GM06990 (cell line): ENCODE data around the gene SYNE2.
"Not testable (repeated sequence)": the region's sequence is repeated elsewhere in the genome, so short reads cannot be mapped to it uniquely, and the experiment has no call there.

Source experiments
- DNase-seq: peaks from one replicate; pipeline ENCODE4 v3.0.0-alpha.2; 2011; ENCODE audit not compliant: insufficient read length; ENCODE audit errors: extremely low read depth
- H3K27me3 ChIP-seq: replicated peaks from 2 replicates; pipeline ENCODE4 v1.6.0; 2011; ENCODE audit warnings: low read length; ENCODE audit not compliant: control insufficient read depth, insufficient read depth
- H3K36me3 ChIP-seq: 2 replicates; pipeline ENCODE4 v1.5.1; 2011; ENCODE audit warnings: low read length; ENCODE audit not compliant: control insufficient read depth, insufficient read depth
- H3K4me3 ChIP-seq: replicated peaks from 2 replicates; pipeline ENCODE4 v1.5.1; 2011; ENCODE audit warnings: low read depth, mild to moderate bottlenecking, control low read depth, low read length
- TF ChIP-seq, protein P1 (sequence below): IDR thresholded peaks from 2 replicates; pipeline ENCODE4 v1.5.1; 2011; ENCODE audit warnings: low read length, control low read depth, mild to moderate bottlenecking, inconsistent platforms; ENCODE audit not compliant: insufficient read depth, poor library complexity, severe bottlenecking

The SYNE2 gene

DNA sequence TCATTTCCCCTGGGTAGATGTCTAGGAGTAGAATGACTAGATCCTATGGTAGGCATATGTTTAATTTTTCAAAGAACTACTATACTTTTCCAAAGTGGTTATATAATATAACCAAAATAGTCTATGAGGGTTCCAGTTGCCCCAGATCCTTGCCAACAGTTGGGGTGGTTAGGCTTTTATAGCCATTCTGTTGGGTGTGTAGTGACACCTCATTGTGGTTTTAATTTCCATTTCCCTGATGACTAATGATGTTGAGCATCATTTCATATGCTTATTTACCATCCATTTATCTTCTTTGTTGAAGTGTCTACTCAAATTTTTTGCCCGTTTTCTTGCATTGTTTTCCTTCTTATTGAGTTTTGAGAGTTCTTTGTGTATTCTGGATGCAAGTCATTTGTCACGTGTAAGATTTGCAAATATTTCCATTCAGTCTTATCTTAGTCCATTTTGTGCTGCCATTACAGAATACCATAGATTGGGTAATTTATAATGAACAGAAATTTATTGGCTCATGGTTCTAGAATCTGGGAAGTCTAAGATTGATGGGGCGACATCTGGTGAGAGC lies 4.7 kb downstream of the SYNE2 start:
- no peak for DNase-seq
- Histone ChIP-seq H3K4me3 (no peak overlapping the region), H3K36me3 (no peaks in the 10 kb centered on the region), H3K27me3 (no peaks in the 10 kb centered on the region)
- TF ChIP-seq, protein P1, sequence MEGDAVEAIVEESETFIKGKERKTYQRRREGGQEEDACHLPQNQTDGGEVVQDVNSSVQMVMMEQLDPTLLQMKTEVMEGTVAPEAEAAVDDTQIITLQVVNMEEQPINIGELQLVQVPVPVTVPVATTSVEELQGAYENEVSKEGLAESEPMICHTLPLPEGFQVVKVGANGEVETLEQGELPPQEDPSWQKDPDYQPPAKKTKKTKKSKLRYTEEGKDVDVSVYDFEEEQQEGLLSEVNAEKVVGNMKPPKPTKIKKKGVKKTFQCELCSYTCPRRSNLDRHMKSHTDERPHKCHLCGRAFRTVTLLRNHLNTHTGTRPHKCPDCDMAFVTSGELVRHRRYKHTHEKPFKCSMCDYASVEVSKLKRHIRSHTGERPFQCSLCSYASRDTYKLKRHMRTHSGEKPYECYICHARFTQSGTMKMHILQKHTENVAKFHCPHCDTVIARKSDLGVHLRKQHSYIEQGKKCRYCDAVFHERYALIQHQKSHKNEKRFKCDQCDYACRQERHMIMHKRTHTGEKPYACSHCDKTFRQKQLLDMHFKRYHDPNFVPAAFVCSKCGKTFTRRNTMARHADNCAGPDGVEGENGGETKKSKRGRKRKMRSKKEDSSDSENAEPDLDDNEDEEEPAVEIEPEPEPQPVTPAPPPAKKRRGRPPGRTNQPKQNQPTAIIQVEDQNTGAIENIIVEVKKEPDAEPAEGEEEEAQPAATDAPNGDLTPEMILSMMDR, result no peak

DNA sequence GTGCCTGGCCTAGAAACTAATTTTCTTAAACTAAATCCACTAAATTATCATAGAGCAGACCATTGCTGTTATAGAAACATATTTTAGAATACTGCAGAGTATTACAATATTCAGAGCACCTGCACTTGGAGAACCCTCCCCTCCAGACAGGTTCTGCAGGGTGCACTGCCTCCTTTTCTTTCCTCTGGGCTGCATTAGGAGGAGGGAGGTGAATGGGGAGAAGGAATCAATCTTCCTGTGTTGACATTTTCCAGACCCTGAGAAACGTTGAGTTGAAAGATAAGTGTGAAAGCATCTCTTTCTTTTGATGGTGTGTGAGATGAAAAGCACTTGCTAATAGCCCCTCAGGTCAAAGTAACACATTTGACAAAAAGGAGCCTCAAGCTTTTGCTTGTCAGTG lies 7.3 kb downstream of the SYNE2 start:
- H3K4me3 ChIP-seq, result no peak overlapping the region
- TF ChIP-seq, protein P1, result no peak
- DNase-seq, result no peak

DNA sequence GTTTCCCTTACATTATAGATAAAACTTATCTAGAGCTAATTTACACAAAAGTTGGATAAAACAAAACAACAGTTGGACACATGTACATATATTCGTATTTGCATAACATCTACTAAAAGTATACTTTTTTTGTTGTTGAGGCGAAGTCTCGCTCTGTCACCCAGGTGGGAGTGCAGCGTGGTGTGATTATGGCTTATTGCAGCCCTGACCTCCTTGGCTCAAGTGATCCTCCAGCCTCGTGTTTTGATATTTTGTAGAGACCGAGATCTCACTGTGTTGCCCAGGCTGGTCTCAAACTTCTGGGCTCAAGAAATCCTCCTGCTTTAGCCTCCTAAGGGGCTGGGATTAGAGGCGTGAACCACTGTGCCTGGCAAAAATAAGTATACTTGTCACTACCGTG lies 9.4 kb downstream of the SYNE2 start:
- H3K36me3 ChIP-seq, result no peaks in the 10 kb centered on the region
- H3K4me3 ChIP-seq, result no peak overlapping the region
- DNase-seq, result no peak
- TF ChIP-seq, protein P1, result no peak
- H3K27me3 ChIP-seq, result no peaks in the 10 kb centered on the region

More for the DNA sequence above, 7.3 kb downstream of the SYNE2 start:
- Histone ChIP-seq H3K36me3 (no peaks in the 10 kb centered on the region), H3K27me3 (no peaks in the 10 kb centered on the region)

DNA sequence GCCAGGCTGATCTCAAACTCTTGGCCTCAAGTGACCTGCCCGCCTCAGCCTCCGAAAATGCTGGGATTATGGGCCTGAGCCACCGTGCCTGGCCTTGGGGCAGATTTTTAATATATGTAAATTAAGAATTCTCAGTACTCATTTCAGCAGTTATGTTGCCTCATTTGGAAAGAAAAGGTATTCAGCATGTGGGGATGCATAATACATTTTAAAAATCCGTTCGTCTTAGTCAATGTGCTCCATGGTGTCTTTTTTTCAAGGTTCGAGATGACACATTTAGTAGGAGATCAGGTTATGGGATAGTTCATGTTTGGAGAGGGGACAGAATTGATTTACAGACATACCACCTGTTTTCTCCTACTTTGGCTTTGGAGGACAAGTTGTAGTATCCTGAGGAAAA lies 10.2 kb downstream of the SYNE2 start:
- Histone ChIP-seq H3K4me3 (no peak overlapping the region), H3K27me3 (no peaks in the 10 kb centered on the region), H3K36me3 (no peaks in the 10 kb centered on the region)
- TF ChIP-seq, protein P1, result no peak
- no peak for DNase-seq

DNA sequence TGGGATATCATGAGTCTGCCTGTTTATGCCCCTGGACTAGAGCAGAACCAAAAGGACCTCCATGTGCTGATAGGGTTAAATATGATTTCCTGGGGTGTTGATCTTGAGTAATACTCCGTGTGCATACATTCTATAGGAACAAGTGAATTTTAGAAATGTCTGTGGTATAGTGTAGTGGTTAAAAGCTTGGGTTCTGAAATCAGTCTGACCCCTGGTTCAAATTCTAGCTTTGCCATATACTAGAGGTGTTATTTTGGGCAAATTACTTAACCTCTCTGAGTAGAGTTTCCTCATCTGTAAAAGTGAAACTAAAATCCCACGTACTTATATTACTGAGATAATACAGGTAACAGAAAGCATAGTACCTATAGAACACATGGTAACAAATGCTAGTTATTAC lies 12.0 kb downstream of the SYNE2 start:
- peak overlapping the region; percentile 36 for H3K4me3 ChIP-seq
- not testable (repeated sequence) for DNase-seq

DNA sequence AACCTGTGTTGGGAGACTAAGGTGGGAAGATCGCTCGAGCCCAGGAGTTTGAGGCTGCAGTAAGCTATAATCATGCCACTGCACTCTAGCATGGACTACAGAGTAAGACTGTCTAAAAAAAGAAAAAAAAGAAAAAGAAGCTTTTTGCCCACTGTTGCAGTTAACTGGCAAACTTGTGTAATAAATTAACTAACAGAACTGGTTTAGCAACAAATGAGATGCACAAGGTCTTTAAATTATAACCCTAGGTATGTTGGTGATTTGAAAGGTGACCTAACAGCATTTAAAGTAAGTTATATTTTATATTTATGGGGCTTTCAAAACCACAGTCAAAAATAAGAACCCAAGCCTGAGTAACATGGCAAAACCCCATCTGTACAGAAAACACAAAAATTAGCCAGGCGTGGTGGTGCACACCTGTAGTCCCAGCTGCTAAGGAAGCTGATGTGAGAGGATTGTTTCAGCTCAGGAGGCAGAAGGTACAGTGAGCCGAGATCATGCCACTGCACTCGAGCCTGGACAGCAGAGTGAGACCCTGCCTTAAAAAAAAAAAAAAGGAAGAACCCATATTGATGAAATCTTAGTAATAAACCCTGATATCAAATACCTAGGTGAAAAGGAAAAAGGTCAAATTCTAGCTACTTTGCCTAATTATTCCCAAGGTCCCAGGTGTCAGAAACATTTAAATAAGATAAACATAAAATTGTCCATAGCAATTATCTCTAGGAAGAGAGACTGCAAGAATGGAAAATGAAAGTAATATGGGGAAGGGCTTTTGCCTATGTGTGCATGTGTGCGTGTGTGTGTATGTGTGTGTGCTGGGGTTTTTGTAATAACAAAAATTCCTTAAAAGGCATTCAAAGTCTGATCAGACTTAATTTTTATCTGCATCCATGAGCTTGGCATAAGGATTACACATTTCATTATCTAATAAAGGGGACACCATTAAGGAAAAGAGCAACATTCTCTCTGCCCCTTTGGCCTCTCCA lies 15.4 kb downstream of the SYNE2 start:
- TF ChIP-seq, protein P1, result no peak
- H3K36me3 ChIP-seq, result no peaks in the 10 kb centered on the region
- DNase-seq, result peak; percentile 43
- H3K27me3 ChIP-seq, result no peaks in the 10 kb centered on the region
- peak overlapping the region; percentile 8; the same call in 1 of the 2 replicates for H3K4me3 ChIP-seq

More for the DNA sequence above, 12.0 kb downstream of the SYNE2 start:
- H3K36me3 ChIP-seq, H3K27me3 ChIP-seq: not testable (repeated sequence)

DNA sequence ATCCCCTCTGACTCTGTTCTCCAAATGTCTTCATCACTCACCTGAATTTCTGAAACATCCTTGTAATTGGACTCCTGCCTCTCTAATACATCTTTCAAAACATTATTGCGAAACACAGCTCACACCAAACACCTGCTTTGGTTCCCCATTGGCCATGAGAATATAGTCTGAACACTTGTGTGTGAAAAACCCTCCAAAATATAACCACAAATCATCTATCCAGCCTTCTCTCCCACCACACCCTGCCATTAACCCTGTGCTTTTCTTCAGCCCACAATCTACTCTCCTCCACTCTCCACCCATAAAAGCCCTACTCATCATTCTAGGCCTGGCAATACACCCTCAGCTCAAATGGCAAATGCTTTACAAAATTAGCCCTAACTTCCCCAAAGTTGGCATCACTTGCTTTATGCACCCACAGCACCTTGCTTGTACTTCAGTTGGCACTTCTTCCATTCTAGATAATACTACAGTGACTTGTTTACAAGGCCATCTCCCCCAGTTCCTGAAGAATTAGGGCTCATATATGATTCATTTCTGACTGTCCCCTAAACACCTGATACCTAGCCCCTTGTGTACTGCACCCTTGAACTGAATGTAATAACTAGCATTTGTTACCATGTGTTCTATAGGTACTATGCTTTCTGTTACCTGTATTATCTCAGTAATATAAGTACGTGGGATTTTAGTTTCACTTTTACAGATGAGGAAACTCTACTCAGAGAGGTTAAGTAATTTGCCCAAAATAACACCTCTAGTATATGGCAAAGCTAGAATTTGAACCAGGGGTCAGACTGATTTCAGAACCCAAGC lies 17.3 kb downstream of the SYNE2 start:
- H3K27me3 ChIP-seq, H3K4me3 ChIP-seq, DNase-seq, H3K36me3 ChIP-seq: not testable (repeated sequence)

DNA sequence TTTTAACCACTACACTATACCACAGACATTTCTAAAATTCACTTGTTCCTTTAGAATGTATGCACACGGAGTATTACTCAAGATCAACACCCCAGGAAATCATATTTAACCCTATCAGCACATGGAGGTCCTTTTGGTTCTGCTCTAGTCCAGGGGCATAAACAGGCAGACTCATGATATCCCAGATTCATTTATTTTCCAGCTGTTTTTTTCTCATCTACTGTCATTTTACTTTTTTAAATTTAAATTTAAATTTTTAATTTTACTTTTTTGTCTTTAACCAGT lies 17.9 kb downstream of the SYNE2 start:
- not testable (repeated sequence) for DNase-seq, H3K36me3 ChIP-seq, H3K4me3 ChIP-seq, H3K27me3 ChIP-seq
